WTC11 (cell line): ENCODE measurements around the gene HSD17B3.

Experiments used
- CBFB ChIP-seq: sonication (generic); formaldehyde crosslinking; IDR thresholded peaks from 2 replicates; pipeline ENCODE4 v1.8.1; 2022; ENCODE audit warnings: mild to moderate bottlenecking, low read depth, missing genetic modification reagents
- CTCF ChIP-seq: fragments of 200-600 bp; IDR thresholded peaks from 2 replicates; pipeline ENCODE4 v1.8.0; 2022; ENCODE audit warnings: antibody characterized with exemption
- E2F5 ChIP-seq: sonication (generic); formaldehyde crosslinking; IDR thresholded peaks from 2 replicates; pipeline ENCODE4 v1.8.1; 2022; ENCODE audit warnings: mild to moderate bottlenecking, moderate library complexity, missing genetic modification reagents
- FOXP4 ChIP-seq: sonication (generic); formaldehyde crosslinking; IDR thresholded peaks from 2 replicates; pipeline ENCODE4 v1.8.0; 2022; ENCODE audit warnings: mild to moderate bottlenecking, missing genetic modification reagents
- JUN ChIP-seq: sonication (generic); formaldehyde crosslinking; IDR thresholded peaks from 2 replicates; pipeline ENCODE4 v1.8.0; 2023; ENCODE audit warnings: mild to moderate bottlenecking, missing genetic modification reagents
- MYBL2 ChIP-seq: sonication (generic); formaldehyde crosslinking; IDR thresholded peaks from 2 replicates; pipeline ENCODE4 v1.8.1; 2023; ENCODE audit warnings: mild to moderate bottlenecking, moderate library complexity, missing genetic modification reagents
- PRRX2 ChIP-seq: fragments of 250-450 bp; sonication (Bioruptor Pico); IDR thresholded peaks from 2 replicates; pipeline ENCODE4 v1.8.0; 2021; ENCODE audit warnings: mild to moderate bottlenecking
- SMAD4 ChIP-seq: sonication (generic); formaldehyde crosslinking; IDR thresholded peaks from 2 replicates; pipeline ENCODE4 v1.8.0; 2022; ENCODE audit warnings: mild to moderate bottlenecking, missing genetic modification reagents
- TEAD4 ChIP-seq: sonication (generic); formaldehyde crosslinking; IDR thresholded peaks from 2 replicates; pipeline ENCODE4 v1.8.0; 2022; ENCODE audit warnings: mild to moderate bottlenecking, missing genetic modification reagents
- USF1 ChIP-seq: sonication (generic); formaldehyde crosslinking; IDR thresholded peaks from 2 replicates; pipeline ENCODE4 v1.8.0; 2022; ENCODE audit warnings: mild to moderate bottlenecking, missing genetic modification reagents
- USF2 ChIP-seq: sonication (generic); formaldehyde crosslinking; IDR thresholded peaks from 2 replicates; pipeline ENCODE4 v1.8.1; 2023; ENCODE audit warnings: mild to moderate bottlenecking, missing genetic modification reagents, moderate library complexity
- ZBTB43 ChIP-seq: sonication (generic); formaldehyde crosslinking; IDR thresholded peaks from 2 replicates; pipeline ENCODE4 v1.8.1; 2023; ENCODE audit warnings: mild to moderate bottlenecking, missing genetic modification reagents
- ZNF423 ChIP-seq: fragments of 250-450 bp; sonication (Bioruptor Pico); IDR thresholded peaks from 2 replicates; pipeline ENCODE4 v2.1.2; 2022; ENCODE audit warnings: mild to moderate bottlenecking, moderate library complexity
- ZNF425 ChIP-seq: fragments of 250-450 bp; sonication (Bioruptor Pico); conservative IDR thresholded peaks from 2 replicates; pipeline ENCODE4 v1.9.0; 2021; ENCODE audit warnings: mild to moderate bottlenecking

GRCh38 chr9:96186591-96187011, 115.4 kb downstream of the HSD17B3 start:
- TF ChIP-seq CTCF = no peak
- TF ChIP-seq JUN = no peak
- TF ChIP-seq CBFB = no peak
- TF ChIP-seq PRRX2 (CRISPR knock-in tag) = no peak
- no peak for TF ChIP-seq FOXP4 (CRISPR knock-in tag)
- no peak for TF ChIP-seq ZNF423
- no peak for TF ChIP-seq ZBTB43 (CRISPR knock-in tag)
- no peak for TF ChIP-seq MYBL2 (CRISPR knock-in tag)
- TF ChIP-seq TEAD4 (CRISPR knock-in tag) = no peak
- no peak for TF ChIP-seq USF2 (CRISPR knock-in tag)
- no peak for TF ChIP-seq ZNF425 (CRISPR knock-in tag)
- TF ChIP-seq SMAD4 (CRISPR knock-in tag) = no peak
- TF ChIP-seq E2F5 (CRISPR knock-in tag) = no peak
- no peak for TF ChIP-seq USF1
